H1 (cell line): ENCODE data around the gene LPCAT3. TPM values are rescaled to one million over a fixed set of nuclear protein-coding genes. Genes with fewer than 3 reads are reported as not detected.

ENCODE experiments used
- CTCF ChIA-PET: fragments of 300-600 bp; sonication (Branson Sonifier 250); formaldehyde crosslinking; loops from one replicate; lab custom pipeline; 2021; ENCODE audit not compliant: partially characterized antibody; lab: Charles Lee
- POLR2A ChIA-PET: fragments of 300-600 bp; sonication (Branson Sonifier 250); formaldehyde crosslinking; loops from one replicate; lab custom pipeline; 2021; ENCODE audit warnings: inconsistent platforms; ENCODE audit not compliant: partially characterized antibody; lab: Charles Lee
- DNase-seq, 2 experiments: peaks; one replicate each; pipeline versions ENCODE4 v3.0.0 to v3.0.0-alpha.2; 2010 to 2022; ENCODE audit warnings: low spot score in 2 of 2, low read depth in 1 of 2, mixed read lengths in 1 of 2
- FAIRE-seq: peaks from 2 replicates; lab custom pipeline; 2011; peaks lifted over from hg19 to GRCh38; lab: Jason Lieb, UNC
- H2AFZ ChIP-seq: 2 replicates; pipeline ENCODE4 v1.8.1; 2012; ENCODE audit warnings: low read length, inconsistent platforms
- H2AK5ac ChIP-seq: 2 replicates; pipeline ENCODE4 v1.6.1; 2013; ENCODE audit warnings: low read depth, low read length
- H2BK120ac ChIP-seq: replicated peaks from 2 replicates; pipeline ENCODE3; 2013; ENCODE audit warnings: low read depth, low read length, inconsistent platforms
- H2BK12ac ChIP-seq: 2 replicates; pipeline ENCODE4 v1.6.1; 2013; ENCODE audit warnings: low read depth, low read length
- H2BK15ac ChIP-seq: 2 replicates; pipeline ENCODE4 v1.6.1; 2013; ENCODE audit warnings: low read length
- H2BK20ac ChIP-seq: 2 replicates; pipeline ENCODE4 v1.6.1; 2013; ENCODE audit warnings: low read length
- H2BK5ac ChIP-seq: 2 replicates; pipeline ENCODE4 v1.6.1; 2013; ENCODE audit warnings: low read depth, low read length
- H3K14ac ChIP-seq: 2 replicates; pipeline ENCODE4 v1.6.1; 2013; ENCODE audit warnings: inconsistent platforms; ENCODE audit not compliant: insufficient read length
- H3K18ac ChIP-seq: 2 replicates; pipeline ENCODE4 v1.6.1; 2013; ENCODE audit warnings: low read length; ENCODE audit errors: extremely low read depth
- H3K23ac ChIP-seq: 2 replicates; pipeline ENCODE4 v1.6.1; 2013; ENCODE audit warnings: inconsistent platforms; ENCODE audit not compliant: insufficient read length
- H3K23me2 ChIP-seq: 2 replicates; pipeline ENCODE4 v1.6.1; 2013; ENCODE audit warnings: low read depth, low read length
- H3K27ac ChIP-seq: 2 replicates; pipeline ENCODE4 v1.6.1; 2011; ENCODE audit warnings: low read depth, low read length, inconsistent platforms
- H3K27me3 ChIP-seq, 4 experiments: replicated peaks in 1 of 4; 1 replicate in 1 of 4; 2 replicates in 3 of 4; pipeline versions ENCODE4 v1.6.1 to v1.8.1; 2011 to 2013; ENCODE audit warnings: low read length in 3 of 4, mild to moderate bottlenecking in 3 of 4, inconsistent platforms in 2 of 4, mixed read lengths in 2 of 4, moderate library complexity in 1 of 4; ENCODE audit not compliant: control insufficient read depth in 3 of 4, insufficient read depth in 3 of 4; ENCODE audit errors: extremely low read depth in 1 of 4
- H3K36me3 ChIP-seq, 4 experiments: 2 replicates each; pipeline versions ENCODE4 v1.6.1 to v1.8.1; 2011 to 2013; ENCODE audit warnings: mild to moderate bottlenecking in 4 of 4, low read length in 3 of 4, moderate library complexity in 2 of 4, control low read depth in 1 of 4, inconsistent platforms in 1 of 4; ENCODE audit not compliant: insufficient read depth in 4 of 4, control insufficient read depth in 2 of 4
- H3K4ac ChIP-seq: replicated peaks from 2 replicates; pipeline ENCODE3; 2013; ENCODE audit warnings: low read length, low read depth, mixed read lengths, inconsistent platforms; ENCODE audit not compliant: insufficient read length
- H3K4me1 ChIP-seq, 4 experiments: replicated peaks in 1 of 4; 1 replicate in 1 of 4; 2 replicates in 3 of 4; pipeline versions ENCODE4 v1.6.1 to v1.8.1; 2011 to 2013; ENCODE audit warnings: low read length in 3 of 4, inconsistent platforms in 2 of 4, mixed read lengths in 1 of 4; ENCODE audit not compliant: insufficient read depth in 4 of 4, control insufficient read depth in 3 of 4
- H3K4me2 ChIP-seq, 2 experiments: 2 replicates each; pipeline versions ENCODE4 v1.6.1 to v1.8.1; 2011 to 2013; ENCODE audit warnings: low read depth in 2 of 2, low read length in 2 of 2, control low read depth in 1 of 2, inconsistent platforms in 1 of 2, mild to moderate bottlenecking in 1 of 2; ENCODE audit not compliant: insufficient read depth in 1 of 2
- H3K4me3 ChIP-seq, 4 experiments: fragments of 200-600, 300-600 bp in 1 of 4; sonication (generic), shearing (Covaris generic), sonication (Bioruptor Twin) in 1 of 4; 2 replicates each; pipeline versions ENCODE4 v1.5.1 to v1.8.1; 2011 to 2016; ENCODE audit warnings: low read length in 4 of 4, low read depth in 3 of 4, control low read depth in 2 of 4, inconsistent platforms in 2 of 4, mild to moderate bottlenecking in 2 of 4, mixed read lengths in 1 of 4, moderate library complexity in 1 of 4; ENCODE audit not compliant: insufficient read depth in 2 of 4; ENCODE audit errors: extremely low read depth in 1 of 4
- H3K56ac ChIP-seq: replicated peaks from 2 replicates; pipeline ENCODE3; 2013; ENCODE audit warnings: low read depth, mild to moderate bottlenecking, mixed read lengths, low read length, inconsistent platforms; ENCODE audit not compliant: insufficient read length
- H3K79me1 ChIP-seq: 2 replicates; pipeline ENCODE4 v1.6.1; 2013; ENCODE audit warnings: low read depth, low read length, control low read depth
- H3K79me2 ChIP-seq, 2 experiments: 2 replicates each; pipeline versions ENCODE4 v1.6.1 to v1.8.1; 2012 to 2013; ENCODE audit warnings: low read length in 2 of 2, mild to moderate bottlenecking in 2 of 2, inconsistent platforms in 1 of 2; ENCODE audit not compliant: insufficient read depth in 2 of 2, control insufficient read depth in 1 of 2
- H3K9ac ChIP-seq, 4 experiments: replicated peaks in 1 of 4; 1 replicate in 1 of 4; 2 replicates in 3 of 4; pipeline versions ENCODE4 v1.6.1 to v1.8.1; 2011 to 2013; ENCODE audit warnings: low read depth in 3 of 4, low read length in 3 of 4, control low read depth in 2 of 4, mild to moderate bottlenecking in 2 of 4, moderate library complexity in 2 of 4, inconsistent platforms in 1 of 4; ENCODE audit errors: extremely low read depth in 1 of 4
- H3K9me3 ChIP-seq, 2 experiments: 2 replicates each; pipeline versions ENCODE4 v1.6.1 to v1.8.1; 2012 to 2013; ENCODE audit warnings: mild to moderate bottlenecking in 2 of 2, moderate library complexity in 2 of 2, control low read depth in 1 of 2, inconsistent platforms in 1 of 2, low read depth in 1 of 2, low read length in 1 of 2, mixed read lengths in 1 of 2; ENCODE audit not compliant: insufficient read depth in 2 of 2
- H4K20me1 ChIP-seq, 2 experiments: replicated peaks in 1 of 2; 2 replicates each; pipeline versions ENCODE3 to v1.8.1; 2011 to 2013; ENCODE audit warnings: inconsistent platforms in 2 of 2, low read length in 2 of 2, mild to moderate bottlenecking in 1 of 2; ENCODE audit not compliant: insufficient read depth in 2 of 2, control insufficient read depth in 1 of 2
- H4K5ac ChIP-seq: 2 replicates; pipeline ENCODE4 v1.6.1; 2013; ENCODE audit warnings: low read length, low read depth, mixed read lengths, inconsistent platforms; ENCODE audit not compliant: insufficient read length
- H4K8ac ChIP-seq: 2 replicates; pipeline ENCODE4 v1.8.0; 2013; ENCODE audit warnings: mild to moderate bottlenecking, moderate library complexity, low read length, inconsistent platforms; ENCODE audit not compliant: insufficient read depth; ENCODE audit errors: extremely low read depth
- H4K91ac ChIP-seq: replicated peaks from 2 replicates; pipeline ENCODE3; 2013; ENCODE audit warnings: low read length, mixed read lengths, inconsistent platforms; ENCODE audit not compliant: insufficient read length
- POLR2AphosphoS5 ChIP-seq: IDR thresholded peaks from 2 replicates; pipeline ENCODE4 v1.6.1; 2011; ENCODE audit warnings: low read depth, low read length
- SIRT6 ChIP-seq: IDR thresholded peaks from one replicate; pipeline ENCODE4 v1.7.1; 2012; ENCODE audit warnings: low read length, inconsistent platforms
- USF2 ChIP-seq: IDR thresholded peaks from 2 replicates; pipeline ENCODE4 v1.6.1; 2011; ENCODE audit warnings: low read length, improper control_type of control experiment
- ZNF274 ChIP-seq: IDR thresholded peaks from 2 replicates; pipeline ENCODE4 v1.7.0; 2012; ENCODE audit warnings: low read length, borderline replicate concordance; ENCODE audit errors: extremely low read depth
- WGBS, 2 experiments: shearing (Covaris generic) in 1 of 2; methylation state at CpG; one replicate each; pipeline versions ENCODE4 v1.1.6 to v1.1.7; 2013 to 2015; ENCODE audit warnings: low lambda C conversion rate in 2 of 2, mixed read lengths in 2 of 2, inconsistent platforms in 1 of 2, low coverage in 1 of 2, missing lambda C conversion rate in 1 of 2; ENCODE audit not compliant: insufficient replicate concordance in 2 of 2, insufficient coverage in 1 of 2, insufficient read length in 1 of 2; ENCODE audit errors: extremely low coverage in 1 of 2, missing lambda C conversion rate in 1 of 2; 5-methylcytosine and 5-hydroxymethylcytosine counted together
- polyA plus RNA-seq, 7 experiments: library from polyadenylated mRNA; depleted of rRNA in 3 of 7; stranded (reverse) in 5 of 7; unstranded in 2 of 7; fragments of >200 nt in 5 of 7; fragments of 200-250 nt in 2 of 7; gene quantifications; 1 replicate in 5 of 7; 2 replicates in 1 of 7; 4 replicates in 1 of 7; pipeline versions ENCODE4 v1.2.1 to v1.2.3, GENCODE V29; 2011 to 2013; ENCODE audit warnings: missing spikeins in 2 of 7, mixed read lengths in 2 of 7
- total RNA-seq: library from RNA; stranded (reverse); fragmentation: NEBNext Ultra II Directional; extraction: Animal tissue kit (Norgen Biotek cat#: 25700); gene quantifications from 2 replicates; pipeline ENCODE4 v1.2.1, GENCODE V29; 2021

Gene LPCAT3
- total and polyA plus RNA-seq, 2 of the 8 experiments (the other 6 are each of a cell fraction or from before 2014, with no cell fraction given): 55.8 to 70.4 TPM

GRCh38 chr12:6967651-6968100, 50.6 kb downstream of the LPCAT3 start:
- no peak overlapping the region for H2BK15ac ChIP-seq
- TF ChIP-seq ZNF274 (no peak), SIRT6 (no peak), USF2 (no peak), POLR2AphosphoS5 (peak; percentile 9; the same call in 1 of the 2 replicates)
- no peak overlapping the region for H3K4ac ChIP-seq
- CTCF ChIA-PET: interaction anchor here (0.6 to 2.4 kb wide), 6 partner anchors 9 to 146 kb away, joined by 3 to 11 read pairs (median 8); partner anchors contain the start of gene C1RL
- FAIRE-seq: no peak
- H3K14ac ChIP-seq: no peak overlapping the region
- H3K4me1 ChIP-seq: peaks cover 9 to 28% (median 15%) of the 10 kb centered on the region in 4 experiments
- H3K23me2 ChIP-seq: peaks cover 15% of the 10 kb centered on the region
- POLR2A ChIA-PET: interaction anchor here (1.4 to 30.5 kb wide), 7 partner anchors 10 to 163 kb away, joined by 3 to 1596 read pairs (median 10); partner anchors contain the start of genes ATN1, C12orf57, CLSTN3 and PTPN6
- H2BK12ac ChIP-seq: no peak overlapping the region
- H4K5ac ChIP-seq: no peak overlapping the region
- no peak overlapping the region for H3K4me2 ChIP-seq
- no peak overlapping the region for H3K23ac ChIP-seq
- H2AK5ac ChIP-seq: no peak overlapping the region
- no peak overlapping the region for H3K56ac ChIP-seq
- no peak overlapping the region for H2BK5ac ChIP-seq
- no peak overlapping the region for H2BK20ac ChIP-seq
- no peak overlapping the region for H3K27ac ChIP-seq
- WGBS, 2 experiments: 96% methylated on average over 10 of the region's 10 CpGs; no CpG with 5 or more reads in 1 of the 2 experiments
- H3K4me3 ChIP-seq: no peak overlapping the region
- H3K79me2 ChIP-seq: peaks cover 14 to 57% of the 10 kb centered on the region in 2 experiments
- no peak overlapping the region; a peak in 1 of 7 replicates for H3K9ac ChIP-seq
- no peak for DNase-seq
- H2BK120ac ChIP-seq: no peak overlapping the region
- no peak overlapping the region for H3K18ac ChIP-seq
- H3K27me3 ChIP-seq: no peaks in the 10 kb centered on the region
- peaks cover 2 to 4% of the 10 kb centered on the region in 2 experiments for H4K20me1 ChIP-seq
- no peak overlapping the region; the same call in 1 of the 2 replicates for H4K8ac ChIP-seq
- no peak overlapping the region for H2AFZ ChIP-seq
- H4K91ac ChIP-seq: no peak overlapping the region
- H3K36me3 ChIP-seq: peaks cover 28 to 45% (median 32%) of the 10 kb centered on the region in 4 experiments
- H3K9me3 ChIP-seq: no peaks in the 10 kb centered on the region
- peaks cover 5% of the 10 kb centered on the region; the same call in 1 of the 2 replicates for H3K79me1 ChIP-seq
